IMR-90 (cell line): ENCODE results near the gene CNNM2. TPM values are rescaled to one million over a fixed set of nuclear protein-coding genes. Genes with fewer than 3 reads are reported as not detected.

Experiments used
- ATAC-seq: fragments of 200-7000 bp; cut with Tn5 transposase; 2 replicates; pipeline ENCODE4 v1.9.1; 2020; ENCODE audit warnings: low read depth, mild to moderate bottlenecking, moderate library complexity
- BruUV-seq: library from RNA; stranded (reverse); fragments of 400-500 nt; replicated peaks from 2 replicates; lab custom pipeline; 2021; lab: Mats Ljungman, UMichigan
- CTCF ChIA-PET: fragments of 300-600 bp; formaldehyde crosslinking; extraction: SDS; loops from one replicate; lab custom pipeline; 2021; ENCODE audit warnings: antibody characterized with exemption; lab: Yijun Ruan, JAX
- POLR2A ChIA-PET: fragments of 300-600 bp; sonication (Branson Sonifier 250); formaldehyde crosslinking; loops from one replicate; lab custom pipeline; 2022; ENCODE audit warnings: antibody characterized with exemption; ENCODE audit not compliant: unreplicated experiment; lab: Charles Lee
- DNase-seq: peaks from one replicate; pipeline ENCODE4 v3.0.0; 2013
- H2AFZ ChIP-seq: replicated peaks from 2 replicates; pipeline ENCODE3; 2013; ENCODE audit warnings: low read length, mild to moderate bottlenecking; ENCODE audit not compliant: poor library complexity
- H2AK5ac ChIP-seq: 2 replicates; pipeline ENCODE4 v1.6.1; 2013; ENCODE audit warnings: low read depth, low read length, inconsistent platforms
- H2AK9ac ChIP-seq: replicated peaks from 2 replicates; pipeline ENCODE3; 2013; ENCODE audit warnings: mild to moderate bottlenecking, low read depth, low read length, moderate library complexity; ENCODE audit not compliant: poor library complexity
- H2BK120ac ChIP-seq: 2 replicates; pipeline ENCODE4 v1.6.1; 2013; ENCODE audit warnings: low read depth, low read length, inconsistent platforms
- H2BK15ac ChIP-seq: 3 replicates; pipeline ENCODE4 v1.6.1; 2013; ENCODE audit warnings: low read depth, low read length, inconsistent platforms
- H2BK20ac ChIP-seq: 2 replicates; pipeline ENCODE4 v1.6.1; 2013; ENCODE audit warnings: low read depth, mild to moderate bottlenecking, inconsistent platforms, low read length, moderate library complexity
- H2BK5ac ChIP-seq: 2 replicates; pipeline ENCODE4 v1.6.1; 2013; ENCODE audit warnings: mild to moderate bottlenecking, low read depth, low read length, inconsistent platforms; ENCODE audit not compliant: poor library complexity, severe bottlenecking
- H3K14ac ChIP-seq: replicated peaks from 2 replicates; pipeline ENCODE4 v1.6.1; 2013; ENCODE audit warnings: low read depth, low read length, inconsistent platforms
- H3K18ac ChIP-seq: 2 replicates; pipeline ENCODE4 v1.6.1; 2013; ENCODE audit warnings: low read depth, low read length, control low read depth
- H3K23ac ChIP-seq: 2 replicates; pipeline ENCODE4 v1.6.1; 2013; ENCODE audit warnings: low read depth, low read length, inconsistent platforms
- H3K27ac ChIP-seq: 2 replicates; pipeline ENCODE4 v1.5.1; 2013; ENCODE audit warnings: mild to moderate bottlenecking, control low read depth, low read length; ENCODE audit not compliant: insufficient read depth
- H3K27me3 ChIP-seq: 2 replicates; pipeline ENCODE4 v1.6.1; 2013; ENCODE audit warnings: low read length; ENCODE audit not compliant: control insufficient read depth, insufficient read depth
- H3K36me3 ChIP-seq: 2 replicates; pipeline ENCODE4 v1.6.1; 2013; ENCODE audit warnings: low read length, mixed read lengths; ENCODE audit not compliant: control insufficient read depth, insufficient read depth
- H3K4ac ChIP-seq: 2 replicates; pipeline ENCODE4 v1.6.1; 2013; ENCODE audit warnings: low read depth, low read length, inconsistent platforms
- H3K4me1 ChIP-seq: 2 replicates; pipeline ENCODE4 v1.6.1; 2013; ENCODE audit warnings: low read length, mixed read lengths; ENCODE audit not compliant: control insufficient read depth, insufficient read depth
- H3K4me2 ChIP-seq: 2 replicates; pipeline ENCODE4 v1.6.1; 2013; ENCODE audit warnings: low read depth, mild to moderate bottlenecking, control low read depth, low read length, moderate library complexity
- H3K4me3 ChIP-seq: 2 replicates; pipeline ENCODE4 v1.5.1; 2013; ENCODE audit warnings: low read depth, mild to moderate bottlenecking, control low read depth, low read length, moderate library complexity; ENCODE audit not compliant: insufficient read depth
- H3K56ac ChIP-seq: 2 replicates; pipeline ENCODE4 v1.6.1; 2013; ENCODE audit warnings: low read length, inconsistent platforms; ENCODE audit not compliant: insufficient read depth; ENCODE audit errors: extremely low read depth
- H3K79me1 ChIP-seq, 2 experiments: 2 replicates each; pipeline ENCODE4 v1.6.1; 2013; ENCODE audit warnings: low read length in 2 of 2, inconsistent platforms in 1 of 2, low read depth in 1 of 2
- H3K9ac ChIP-seq: 2 replicates; pipeline ENCODE4 v1.6.1; 2013; ENCODE audit warnings: low read depth, low read length, control low read depth
- H3K9me1 ChIP-seq: 2 replicates; pipeline ENCODE4 v1.6.1; 2013; ENCODE audit warnings: low read length, inconsistent platforms; ENCODE audit not compliant: insufficient read depth
- H3K9me3 ChIP-seq: 2 replicates; pipeline ENCODE4 v1.6.1; 2013; ENCODE audit warnings: low read length; ENCODE audit not compliant: control insufficient read depth, insufficient read depth
- H4K20me1 ChIP-seq: 2 replicates; pipeline ENCODE4 v1.6.1; 2013; ENCODE audit warnings: low read length, inconsistent platforms; ENCODE audit not compliant: insufficient read depth
- H4K5ac ChIP-seq: 2 replicates; pipeline ENCODE4 v1.6.1; 2013; ENCODE audit warnings: mild to moderate bottlenecking, low read depth, low read length, control low read depth
- H4K8ac ChIP-seq, 2 experiments: 2 replicates each; pipeline ENCODE4 v1.6.1; 2013; ENCODE audit warnings: low read depth in 2 of 2, low read length in 2 of 2, control low read depth in 1 of 2, inconsistent platforms in 1 of 2
- H4K91ac ChIP-seq: 2 replicates; pipeline ENCODE4 v1.6.1; 2013; ENCODE audit warnings: low read depth, low read length, inconsistent platforms; ENCODE audit not compliant: insufficient read depth
- POLR2A ChIP-seq: IDR thresholded peaks from 2 replicates; pipeline ENCODE4 v1.6.1; 2012; ENCODE audit warnings: mild to moderate bottlenecking, low read depth, low read length
- RAD21 ChIP-seq: IDR thresholded peaks from 2 replicates; pipeline ENCODE4 v1.6.1; 2012; ENCODE audit warnings: low read length, improper control_type of control experiment
- RCOR1 ChIP-seq: IDR thresholded peaks from 2 replicates; pipeline ENCODE4 v1.6.1; 2012; ENCODE audit warnings: mild to moderate bottlenecking, low read length, improper control_type of control experiment; ENCODE audit not compliant: insufficient replicate concordance
- WGBS, 2 experiments: methylation state at CpG; one replicate each; pipeline versions ENCODE4 v1.1.5 to v1.1.7; 2013; ENCODE audit warnings: missing lambda C conversion rate in 2 of 2; ENCODE audit not compliant: insufficient read length in 1 of 2; ENCODE audit errors: extremely low coverage in 2 of 2; 5-methylcytosine and 5-hydroxymethylcytosine counted together
- dilution Hi-C: fragments of 300-500 bp; cut with HindIII; formaldehyde crosslinking; loops from one replicate; pipeline ENCODE4 v1.14.3; 2018; ENCODE audit warnings: low sequenced_read_pairs; ENCODE audit not compliant: unreplicated experiment
- in situ Hi-C: fragments of 300-500 bp; cut with MboI; formaldehyde crosslinking; loops from 3 replicates; pipeline ENCODE4 v1.14.3; 2019; ENCODE audit warnings: low sequenced_read_pairs, inconsistent platforms, mixed read lengths
- intact Hi-C: fragments of 100-400 bp; cut with micrococcal nuclease; formaldehyde crosslinking; loops from 2 replicates; pipeline ENCODE4 v1.10.0; 2022
- polyA plus RNA-seq, 3 experiments: library from polyadenylated mRNA; depleted of rRNA; stranded (reverse); fragments of >200 nt; gene quantifications; 2 replicates each; pipeline ENCODE4 v1.2.3, GENCODE V29; 2012; ENCODE audit warnings: low replicate concordance in 1 of 3
- total RNA-seq: library from RNA; depleted of rRNA; stranded (reverse); fragments of >200 nt; gene quantifications from 2 replicates; pipeline ENCODE4 v1.2.3, GENCODE V29; 2012
- TF ChIP-seq, protein P1 (sequence below): conservative IDR thresholded peaks from 2 replicates; pipeline ENCODE4 v1.5.1; 2012; ENCODE audit warnings: mild to moderate bottlenecking, low read depth, low read length, improper control_type of control experiment
- TF ChIP-seq, protein P2 (sequence below): fragments of 150-350 bp; IDR thresholded peaks from 2 replicates; pipeline ENCODE4 v1.6.1; 2016; ENCODE audit warnings: low read depth, mild to moderate bottlenecking, low read length, moderate library complexity, borderline replicate concordance

CNNM2 gene
- total and polyA plus RNA-seq, 2 of the 4 experiments (the other 2 are of a cell fraction) = 4.7 to 5.6 TPM

DNA sequence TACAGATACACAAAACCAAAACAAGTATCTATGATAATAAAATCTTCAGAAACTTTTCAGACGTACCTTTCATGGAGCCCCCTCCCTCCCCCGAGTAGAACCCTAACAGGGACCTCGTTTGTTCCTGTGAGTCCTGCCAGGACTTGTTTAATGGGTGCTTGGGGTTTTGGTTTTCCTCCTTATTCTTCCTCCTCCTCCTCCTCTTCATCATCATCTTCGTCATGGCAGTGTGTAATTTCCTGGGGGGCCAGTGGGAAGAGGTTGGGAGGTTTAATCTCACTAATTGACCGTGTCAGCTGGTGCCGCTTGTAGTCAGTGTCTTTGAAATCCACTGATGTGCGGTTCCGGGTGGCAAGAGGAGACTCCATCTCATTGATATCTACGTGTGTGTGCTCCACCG is 171.4 kb downstream of the CNNM2 start:
- Histone ChIP-seq H3K9ac (no peak overlapping the region), H3K18ac (no peak overlapping the region), H4K91ac (no peak overlapping the region), H2BK120ac (no peak overlapping the region), H3K27me3 (no peaks in the 10 kb centered on the region), H2BK15ac (no peak overlapping the region), H3K4ac (no peak overlapping the region), H3K36me3 (peaks cover 57% of the 10 kb centered on the region), H4K5ac (no peak overlapping the region), H3K23ac (no peak overlapping the region), H3K4me3 (no peak overlapping the region), H2AK5ac (no peak overlapping the region), H3K27ac (no peak overlapping the region), H2BK5ac (no peak overlapping the region), H4K20me1 (peaks cover 16% of the 10 kb centered on the region; the same call in 1 of the 2 replicates), H4K8ac (no peak overlapping the region), H3K14ac (no peak overlapping the region), H3K79me1 (peaks cover 3 to 31% of the 10 kb centered on the region in 2 experiments; a peak in 3 of 4 replicates), H3K9me3 (no peaks in the 10 kb centered on the region), H3K9me1 (peaks cover 17% of the 10 kb centered on the region), H2BK20ac (no peak overlapping the region), H3K4me1 (peaks cover 15% of the 10 kb centered on the region), H3K4me2 (no peak overlapping the region), H2AK9ac (no peak overlapping the region), H2AFZ (no peak overlapping the region), H3K56ac (no peak overlapping the region)
- DNase-seq = no peak
- dilution Hi-C loops = no loop called here
- ChIA-PET CTCF (interaction anchor here (0.9 kb wide), 1 partner anchor 53 kb away, joined by 4 read pairs; no protein-coding TSS in a partner anchor), POLR2A (no interaction called here)
- TF ChIP-seq, protein P1, sequence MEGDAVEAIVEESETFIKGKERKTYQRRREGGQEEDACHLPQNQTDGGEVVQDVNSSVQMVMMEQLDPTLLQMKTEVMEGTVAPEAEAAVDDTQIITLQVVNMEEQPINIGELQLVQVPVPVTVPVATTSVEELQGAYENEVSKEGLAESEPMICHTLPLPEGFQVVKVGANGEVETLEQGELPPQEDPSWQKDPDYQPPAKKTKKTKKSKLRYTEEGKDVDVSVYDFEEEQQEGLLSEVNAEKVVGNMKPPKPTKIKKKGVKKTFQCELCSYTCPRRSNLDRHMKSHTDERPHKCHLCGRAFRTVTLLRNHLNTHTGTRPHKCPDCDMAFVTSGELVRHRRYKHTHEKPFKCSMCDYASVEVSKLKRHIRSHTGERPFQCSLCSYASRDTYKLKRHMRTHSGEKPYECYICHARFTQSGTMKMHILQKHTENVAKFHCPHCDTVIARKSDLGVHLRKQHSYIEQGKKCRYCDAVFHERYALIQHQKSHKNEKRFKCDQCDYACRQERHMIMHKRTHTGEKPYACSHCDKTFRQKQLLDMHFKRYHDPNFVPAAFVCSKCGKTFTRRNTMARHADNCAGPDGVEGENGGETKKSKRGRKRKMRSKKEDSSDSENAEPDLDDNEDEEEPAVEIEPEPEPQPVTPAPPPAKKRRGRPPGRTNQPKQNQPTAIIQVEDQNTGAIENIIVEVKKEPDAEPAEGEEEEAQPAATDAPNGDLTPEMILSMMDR = no peak
- no peak for TF ChIP-seq RCOR1
- TF ChIP-seq POLR2A = no peak
- no peak for TF ChIP-seq RAD21
- TF ChIP-seq, protein P2, sequence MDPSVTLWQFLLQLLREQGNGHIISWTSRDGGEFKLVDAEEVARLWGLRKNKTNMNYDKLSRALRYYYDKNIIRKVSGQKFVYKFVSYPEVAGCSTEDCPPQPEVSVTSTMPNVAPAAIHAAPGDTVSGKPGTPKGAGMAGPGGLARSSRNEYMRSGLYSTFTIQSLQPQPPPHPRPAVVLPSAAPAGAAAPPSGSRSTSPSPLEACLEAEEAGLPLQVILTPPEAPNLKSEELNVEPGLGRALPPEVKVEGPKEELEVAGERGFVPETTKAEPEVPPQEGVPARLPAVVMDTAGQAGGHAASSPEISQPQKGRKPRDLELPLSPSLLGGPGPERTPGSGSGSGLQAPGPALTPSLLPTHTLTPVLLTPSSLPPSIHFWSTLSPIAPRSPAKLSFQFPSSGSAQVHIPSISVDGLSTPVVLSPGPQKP = no peak
- WGBS, 2 experiments = 86% methylated on average over 4 of the region's 10 CpGs; no CpG with 5 or more reads in 1 of the 2 experiments
- ATAC-seq = no peak
- BruUV-seq = no TSS peak
- intact Hi-C loops = no loop called here
- in situ Hi-C loops = loop anchor here (10.0 kb wide), 1 partner anchor 155 kb away; the partner anchor contains the start of gene RPEL1
